MM.1S (cell line): ENCODE results near the gene MELTF.

Experiments
- CTCF ChIP-seq: fragments of 300-600 bp; sonication (generic); IDR thresholded peaks from 2 replicates; pipeline ENCODE4 v1.5.1; 2016; ENCODE audit warnings: antibody characterized with exemption, low read length, mixed read lengths
- EZH2 ChIP-seq: fragments of 300-600 bp; sonication (generic); optimal IDR thresholded peaks from 2 replicates; pipeline ENCODE3; 2017; ENCODE audit warnings: low read depth, mild to moderate bottlenecking, antibody characterized with exemption, low read length, mixed read lengths
- EZH2phosphoT487 ChIP-seq: fragments of 300-600 bp; sonication (generic); IDR thresholded peaks from 2 replicates; pipeline ENCODE4 v1.6.1; 2018; ENCODE audit warnings: antibody characterized with exemption, low read length

GRCh38 chr3:196992461-196993065 lies 37.1 kb downstream of the MELTF start:
- TF ChIP-seq EZH2phosphoT487 (no peak), CTCF (no peak), EZH2 (no peak)
